GM12892 (cell line): Measurements from ENCODE around the gene TSHZ3.

ENCODE experiments used
- POLR2A ChIP-seq: IDR thresholded peaks from 2 replicates; pipeline ENCODE4 v1.6.1; 2011; ENCODE audit warnings: low read depth, low read length, control low read depth
- POLR2AphosphoS5 ChIP-seq: IDR thresholded peaks from 2 replicates; pipeline ENCODE4 v1.6.1; 2011; ENCODE audit warnings: low read depth, low read length, control low read depth
- TAF1 ChIP-seq: IDR thresholded peaks from 2 replicates; pipeline ENCODE4 v1.6.1; 2011; ENCODE audit warnings: low read depth, mild to moderate bottlenecking, control low read depth, low read length, borderline replicate concordance

DNA sequence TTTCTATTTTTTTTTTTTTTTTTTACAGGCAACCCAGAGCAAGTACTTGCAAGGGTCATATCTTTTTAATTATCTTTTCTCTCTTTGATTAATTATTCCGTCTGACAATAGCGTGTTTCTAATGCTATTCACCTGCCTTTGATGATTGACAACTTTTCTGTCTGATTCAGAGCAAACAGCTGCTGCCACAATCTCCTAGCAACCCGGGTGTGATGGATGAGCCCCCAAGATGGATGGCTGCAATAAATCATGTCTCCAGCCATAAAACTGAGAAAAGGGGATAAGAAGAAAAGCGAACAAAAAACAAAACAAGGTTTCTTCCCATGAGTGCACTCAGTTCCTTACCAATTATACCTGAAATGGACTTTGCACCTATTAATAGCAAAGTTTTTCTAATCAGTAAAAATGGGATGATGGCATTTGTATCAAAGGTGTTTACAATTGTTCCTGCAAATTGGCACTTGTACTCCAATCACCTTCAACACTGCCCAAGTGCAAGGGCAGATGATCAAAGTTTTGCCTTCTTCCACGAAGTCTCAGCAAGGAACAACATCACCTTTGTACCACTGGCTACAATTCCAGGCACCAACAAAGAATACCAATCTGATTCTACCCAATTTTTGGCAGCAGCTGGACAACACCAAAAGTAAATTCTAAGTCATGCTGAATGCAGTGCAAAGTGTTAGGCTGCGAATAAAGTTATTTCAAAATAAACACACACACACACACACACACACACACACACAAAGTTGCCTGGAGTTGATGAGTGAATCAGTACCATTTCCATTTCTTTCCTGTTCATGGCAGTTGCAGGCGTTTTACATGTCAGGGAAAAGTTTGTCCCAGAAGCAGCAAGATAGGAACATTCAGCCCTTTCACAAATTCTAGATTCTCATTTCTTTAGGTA, 12.0 kb downstream of the TSHZ3 start:
- no peak for TF ChIP-seq POLR2AphosphoS5
- no peak for TF ChIP-seq POLR2A
- no peak for TF ChIP-seq TAF1
